ENCODE results near the gene KLHL17. TPM values are rescaled to one million over a fixed set of nuclear protein-coding genes. Genes with fewer than 3 reads are reported as not detected.
"Not testable (repeated sequence)": the region's sequence is repeated elsewhere in the genome, so short reads cannot be mapped to it uniquely, and the experiment has no call there.

Gene KLHL17
- total RNA-seq, 2 experiments from 2014 or later = 23.6 to 27.1 TPM

DNA sequence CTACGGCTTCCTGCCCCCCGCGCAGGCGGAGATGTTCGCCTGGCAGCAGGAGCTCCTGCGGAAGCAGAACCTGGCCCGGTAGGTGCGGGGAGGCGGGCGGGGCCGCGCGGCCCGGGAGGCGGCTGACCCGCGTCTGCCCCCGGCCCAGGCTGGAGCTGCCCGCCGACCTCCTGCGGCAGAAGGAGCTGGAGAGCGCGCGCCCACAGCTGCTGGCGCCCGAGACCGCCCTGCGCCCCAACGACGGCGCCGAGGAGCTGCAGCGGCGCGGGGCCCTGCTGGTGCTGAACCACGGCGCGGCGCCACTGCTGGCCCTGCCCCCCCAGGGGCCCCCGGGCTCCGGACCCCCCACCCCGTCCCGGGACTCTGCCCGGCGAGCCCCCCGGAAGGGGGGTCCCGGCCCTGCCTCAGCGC is 18.0 kb upstream of the KLHL17 start:
- Mint-ChIP-seq H3K27me3 (peaks cover 32% of the 10 kb centered on the region), H3K4me3 (no peak overlapping the region), H3K9me3 (no peaks in the 10 kb centered on the region), H3K36me3 (ENCODE audit: low read depth) (peaks cover 12% of the 10 kb centered on the region), H3K4me1 (peaks cover 4% of the 10 kb centered on the region), H3K27ac (no peak overlapping the region)
- POLR2A ChIA-PET = no interaction called here
- CTCF ChIA-PET = no interaction called here
- no peak for DNase-seq

GRCh38 chr1:942864-943533 is 17.4 kb upstream of the KLHL17 start:
- Mint-ChIP-seq H3K4me3 (no peak overlapping the region), H3K9me3 (no peaks in the 10 kb centered on the region), H3K27ac (no peak overlapping the region), H3K27me3 (peaks cover 28% of the 10 kb centered on the region), H3K4me1 (peaks cover 4% of the 10 kb centered on the region), H3K36me3 (ENCODE audit: low read depth) (peaks cover 14% of the 10 kb centered on the region)
- ChIA-PET CTCF (interaction anchor here (0.6 to 0.7 kb wide), 2 partner anchors 25 to 38 kb away, joined by 3 to 5 read pairs; no protein-coding TSS in a partner anchor), POLR2A (no interaction called here)
- DNase-seq = no peak

- no peak for DNase-seq
- POLR2A ChIA-PET = no interaction called here
- Mint-ChIP-seq H3K36me3 (ENCODE audit: low read depth) (peaks cover 14% of the 10 kb centered on the region), H3K27me3 (peaks cover 23% of the 10 kb centered on the region), H3K4me3 (no peak overlapping the region), H3K4me1 (peaks cover 4% of the 10 kb centered on the region), H3K9me3 (no peaks in the 10 kb centered on the region), H3K27ac (no peak overlapping the region)
- CTCF ChIA-PET = interaction anchor here (0.6 to 1.0 kb wide), 3 partner anchors 11 to 39 kb away, joined by 3 to 5 read pairs (median 4); partner anchors contain the start of gene NOC2L
Observed at GRCh38 chr1:943545-944340, 16.6 kb upstream of the KLHL17 start.

DNA sequence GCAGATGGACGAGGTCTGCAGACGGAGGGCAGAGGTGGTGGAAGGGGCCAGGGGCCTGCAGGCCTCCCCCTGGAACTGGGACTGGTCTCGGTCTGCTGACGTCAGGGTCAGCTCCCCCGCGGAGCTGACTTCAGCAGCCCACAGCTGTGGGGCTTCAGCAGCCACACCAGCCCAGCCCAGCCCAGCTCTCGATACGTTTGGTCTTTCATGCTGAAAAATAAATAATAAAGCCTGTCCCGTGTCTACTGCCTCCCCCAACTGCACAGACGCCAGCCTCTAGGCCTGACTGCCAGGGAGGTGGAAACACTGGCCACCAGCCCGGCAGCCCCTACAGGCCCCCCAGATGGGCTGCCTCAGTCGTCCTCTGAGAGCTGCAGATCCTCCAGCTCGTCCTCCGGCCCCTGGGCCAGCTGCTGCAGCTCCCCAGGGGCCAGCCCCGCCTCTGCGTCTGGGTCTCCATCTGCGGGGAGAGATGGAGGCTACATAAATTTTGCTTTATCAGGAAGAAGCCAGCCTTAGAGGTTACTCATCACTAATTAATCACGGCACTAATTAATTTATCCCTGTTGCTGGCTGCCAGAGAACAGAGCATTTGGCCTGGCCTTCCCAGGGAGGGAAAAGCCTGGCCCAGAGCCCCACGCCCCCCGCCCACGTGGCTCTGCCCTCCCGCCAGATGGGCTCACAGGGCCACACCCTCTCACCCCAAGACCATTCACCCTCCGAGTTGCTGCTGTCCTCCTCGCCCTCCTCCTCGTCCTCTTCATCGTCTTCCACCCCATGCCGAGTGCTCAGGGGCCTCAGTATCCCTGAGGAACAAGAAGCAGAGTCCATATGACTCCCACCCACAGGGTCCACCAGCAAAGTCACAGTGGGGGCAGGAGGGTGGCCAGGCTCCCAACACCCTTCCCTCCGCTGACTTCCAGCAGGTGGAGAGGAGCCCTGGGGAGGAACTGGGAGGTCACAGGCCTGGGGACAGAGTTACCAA is 15.8 kb upstream of the KLHL17 start:
- Mint-ChIP-seq H3K36me3 (ENCODE audit: low read depth) (peaks cover 20% of the 10 kb centered on the region), H3K4me3 (no peak overlapping the region), H3K9me3 (no peaks in the 10 kb centered on the region), H3K27me3 (peaks cover 17% of the 10 kb centered on the region), H3K27ac (no peak overlapping the region), H3K4me1 (peaks cover 4% of the 10 kb centered on the region)
- POLR2A ChIA-PET = no interaction called here
- DNase-seq = no peak
- CTCF ChIA-PET = interaction anchor here (0.6 to 1.0 kb wide), 2 partner anchors 12 to 14 kb away, joined by 3 to 4 read pairs; partner anchors contain the start of gene NOC2L

- no peak overlapping the region for H3K27ac Mint-ChIP-seq
- DNase-seq = no peak
- peaks cover 4% of the 10 kb centered on the region for H3K4me1 Mint-ChIP-seq
- no peaks in the 10 kb centered on the region for H3K9me3 Mint-ChIP-seq
- H3K4me3 Mint-ChIP-seq = no peak overlapping the region
- peaks cover 32% of the 10 kb centered on the region for H3K36me3 Mint-ChIP-seq (ENCODE audit: low read depth)
- POLR2A ChIA-PET = no interaction called here
- CTCF ChIA-PET = no interaction called here
- peaks cover 11% of the 10 kb centered on the region for H3K27me3 Mint-ChIP-seq
Observed at GRCh38 chr1:945688-946556, 14.5 kb upstream of the KLHL17 start.

- H3K9me3 Mint-ChIP-seq, H3K4me1 Mint-ChIP-seq, H3K27ac Mint-ChIP-seq, CTCF ChIA-PET, H3K4me3 Mint-ChIP-seq, POLR2A ChIA-PET, DNase-seq, H3K27me3 Mint-ChIP-seq: not testable (repeated sequence)
- H3K36me3 Mint-ChIP-seq (ENCODE audit: low read depth) = peaks cover 39% of the 10 kb centered on the region
Observed at GRCh38 chr1:946811-947210, 13.6 kb upstream of the KLHL17 start.

- no peak overlapping the region for H3K27ac Mint-ChIP-seq
- no peak for DNase-seq
- H3K4me1 Mint-ChIP-seq = peaks cover 1% of the 10 kb centered on the region
- peaks cover 39% of the 10 kb centered on the region for H3K36me3 Mint-ChIP-seq (ENCODE audit: low read depth)
- CTCF ChIA-PET = no interaction called here
- POLR2A ChIA-PET = no interaction called here
- H3K27me3 Mint-ChIP-seq = peaks cover 4% of the 10 kb centered on the region
- H3K9me3 Mint-ChIP-seq = no peaks in the 10 kb centered on the region
- H3K4me3 Mint-ChIP-seq = no peak overlapping the region
Observed at GRCh38 chr1:947958-948357, 12.4 kb upstream of the KLHL17 start.

GRCh38 chr1:950268-950667 is 10.1 kb upstream of the KLHL17 start:
- no peak overlapping the region for H3K4me3 Mint-ChIP-seq
- POLR2A ChIA-PET = no interaction called here
- no peak for DNase-seq
- H3K9me3 Mint-ChIP-seq = no peaks in the 10 kb centered on the region
- H3K27ac Mint-ChIP-seq = no peak overlapping the region
- CTCF ChIA-PET = no interaction called here
- H3K27me3 Mint-ChIP-seq = no peaks in the 10 kb centered on the region
- peaks cover 49% of the 10 kb centered on the region for H3K36me3 Mint-ChIP-seq (ENCODE audit: low read depth)
- H3K4me1 Mint-ChIP-seq = peaks cover 1% of the 10 kb centered on the region

DNA sequence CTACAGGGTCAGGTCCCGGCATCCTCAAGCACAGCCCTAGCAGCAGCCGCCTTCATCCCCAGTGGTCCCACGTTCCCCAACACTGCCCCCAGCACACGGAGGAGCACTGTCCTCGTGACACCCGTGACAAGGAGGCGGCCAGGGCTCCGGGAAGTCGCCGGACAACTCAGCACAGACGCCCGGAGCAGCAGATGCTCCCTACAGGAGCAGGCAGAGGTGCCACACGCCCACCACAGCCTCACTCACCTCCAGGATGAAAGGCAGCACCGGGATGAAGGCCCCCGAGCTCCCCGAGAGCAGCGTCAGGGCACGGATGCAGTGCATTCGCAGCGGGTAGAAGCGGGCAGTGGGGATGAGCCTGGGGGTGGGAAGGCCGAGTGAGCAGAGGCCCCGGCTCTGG is 9.5 kb upstream of the KLHL17 start:
- peaks cover 47% of the 10 kb centered on the region for H3K36me3 Mint-ChIP-seq (ENCODE audit: low read depth)
- POLR2A ChIA-PET = no interaction called here

GRCh38 chr1:951364-951763 is 9.0 kb upstream of the KLHL17 start:
- Mint-ChIP-seq H3K27me3 (no peaks in the 10 kb centered on the region), H3K4me3 (no peak overlapping the region), H3K4me1 (no peaks in the 10 kb centered on the region), H3K36me3 (ENCODE audit: low read depth) (peaks cover 47% of the 10 kb centered on the region), H3K9me3 (no peaks in the 10 kb centered on the region), H3K27ac (no peak overlapping the region)
- DNase-seq = no peak
- POLR2A ChIA-PET = no interaction called here
- CTCF ChIA-PET = no interaction called here

More for the DNA sequence above, 9.5 kb upstream of the KLHL17 start:
- Mint-ChIP-seq H3K9me3 (no peaks in the 10 kb centered on the region), H3K27me3 (no peaks in the 10 kb centered on the region), H3K4me1 (peaks cover 1% of the 10 kb centered on the region), H3K27ac (no peak overlapping the region), H3K4me3 (no peak overlapping the region)
- CTCF ChIA-PET = no interaction called here
- DNase-seq = no peak

DNA sequence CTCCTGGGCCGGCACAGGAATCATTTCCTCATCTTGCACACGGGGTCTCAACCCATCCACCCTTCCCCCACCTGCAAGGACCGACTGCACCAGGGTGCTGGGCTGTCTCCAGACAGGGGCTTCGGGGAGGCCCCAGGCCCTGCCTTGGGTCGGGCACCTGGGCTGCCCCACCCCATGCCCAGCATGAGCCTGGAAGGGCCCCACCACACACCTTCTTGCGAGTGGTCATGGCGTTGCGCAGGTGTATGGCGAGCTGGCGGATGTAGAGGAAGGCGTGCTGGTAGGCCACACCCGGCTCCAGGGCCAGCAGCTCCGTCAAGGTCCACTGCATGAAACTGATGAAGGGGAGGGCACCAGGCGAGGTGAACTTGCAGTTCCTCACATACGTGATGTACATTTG is 8.2 kb upstream of the KLHL17 start:
- no peak for DNase-seq
- POLR2A ChIA-PET = no interaction called here
- H3K9me3 Mint-ChIP-seq = no peaks in the 10 kb centered on the region
- CTCF ChIA-PET = interaction anchor here (1.1 kb wide), 1 partner anchor 46 kb away, joined by 3 read pairs; no protein-coding TSS in a partner anchor
- H3K4me1 Mint-ChIP-seq = peaks cover under 1% of the 10 kb centered on the region
- no peak overlapping the region for H3K27ac Mint-ChIP-seq
- H3K36me3 Mint-ChIP-seq (ENCODE audit: low read depth) = peaks cover 44% of the 10 kb centered on the region
- no peaks in the 10 kb centered on the region for H3K27me3 Mint-ChIP-seq
- H3K4me3 Mint-ChIP-seq = no peak overlapping the region

GRCh38 chr1:952603-953002 is 7.8 kb upstream of the KLHL17 start:
- ChIA-PET POLR2A (no interaction called here), CTCF (interaction anchor here (1.1 kb wide), 1 partner anchor 46 kb away, joined by 3 read pairs; no protein-coding TSS in a partner anchor)
- peaks cover 42% of the 10 kb centered on the region for H3K36me3 Mint-ChIP-seq (ENCODE audit: low read depth)

More at GRCh38 chr1:952603-953002, 7.8 kb upstream of the KLHL17 start:
- no peak overlapping the region for H3K27ac Mint-ChIP-seq
- no peaks in the 10 kb centered on the region for H3K27me3 Mint-ChIP-seq
- H3K9me3 Mint-ChIP-seq = no peaks in the 10 kb centered on the region
- H3K4me3 Mint-ChIP-seq = no peak overlapping the region
- no peak for DNase-seq
- peaks cover 4% of the 10 kb centered on the region for H3K4me1 Mint-ChIP-seq

All from activated CD4-positive, alpha-beta T cell treated with anti-CD3 and anti-CD28 coated beads, Interleukin-2, amount 10 ng/mL, durations not matched to agents 7 days and 5 days (primary cell).